ENCODE data around the gene ATG10.
"Not testable (repeated sequence)": the region's sequence is repeated elsewhere in the genome, so short reads cannot be mapped to it uniquely, and the experiment has no call there.

The ATG10 gene

DNA sequence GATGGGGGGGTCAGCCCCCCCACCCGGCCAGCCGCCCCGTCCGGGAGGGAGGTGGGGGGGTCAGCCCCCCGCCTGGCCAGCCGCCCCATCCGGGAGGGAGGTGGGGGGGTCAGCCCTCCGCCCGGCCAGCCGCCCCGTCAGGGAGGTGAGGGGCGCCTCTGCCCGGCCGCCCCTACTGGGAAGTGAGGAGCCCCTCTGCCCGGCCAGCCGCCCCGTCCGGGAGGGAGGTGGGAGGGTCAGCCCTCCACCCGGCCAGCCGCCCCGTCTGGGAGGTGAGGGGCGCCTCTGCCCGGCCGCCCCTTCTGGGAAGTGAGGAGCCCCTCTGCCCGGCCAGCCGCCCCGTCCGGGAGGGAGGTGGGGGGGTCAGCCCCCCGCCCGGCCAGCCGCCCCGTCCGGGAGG, 168.0 kb downstream of the ATG10 start:
- DNase-seq = not testable (repeated sequence)

DNA sequence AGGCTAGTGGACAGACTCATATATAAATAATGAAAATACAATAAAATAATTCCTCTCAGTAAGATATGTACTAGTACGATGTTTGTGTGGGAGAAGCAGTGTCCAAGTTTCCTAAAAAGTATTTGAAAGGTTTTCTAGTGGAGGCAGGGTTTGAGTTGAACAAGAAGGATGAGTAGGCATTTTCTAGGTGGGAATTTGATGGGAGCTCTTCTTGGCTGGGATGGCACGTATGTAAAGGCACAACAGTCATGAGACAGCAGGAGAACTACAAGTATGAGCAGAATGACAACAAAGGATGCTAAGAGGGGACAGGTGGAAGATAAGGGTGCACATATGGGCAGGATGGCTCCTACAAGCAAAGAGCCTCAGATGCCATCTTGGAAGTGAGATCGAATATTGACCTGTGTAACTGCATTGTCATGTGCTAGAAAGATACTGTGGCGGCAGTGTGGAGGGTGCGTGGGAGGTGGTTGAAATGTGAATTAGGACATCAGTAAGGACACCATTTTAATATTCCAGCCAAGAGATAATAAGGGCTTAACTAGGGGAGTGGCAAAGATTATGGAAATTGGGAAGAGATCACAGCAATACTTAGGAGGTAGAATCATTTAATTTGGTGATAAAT, 170.5 kb downstream of the ATG10 start:
- DNase-seq = no peak

DNA sequence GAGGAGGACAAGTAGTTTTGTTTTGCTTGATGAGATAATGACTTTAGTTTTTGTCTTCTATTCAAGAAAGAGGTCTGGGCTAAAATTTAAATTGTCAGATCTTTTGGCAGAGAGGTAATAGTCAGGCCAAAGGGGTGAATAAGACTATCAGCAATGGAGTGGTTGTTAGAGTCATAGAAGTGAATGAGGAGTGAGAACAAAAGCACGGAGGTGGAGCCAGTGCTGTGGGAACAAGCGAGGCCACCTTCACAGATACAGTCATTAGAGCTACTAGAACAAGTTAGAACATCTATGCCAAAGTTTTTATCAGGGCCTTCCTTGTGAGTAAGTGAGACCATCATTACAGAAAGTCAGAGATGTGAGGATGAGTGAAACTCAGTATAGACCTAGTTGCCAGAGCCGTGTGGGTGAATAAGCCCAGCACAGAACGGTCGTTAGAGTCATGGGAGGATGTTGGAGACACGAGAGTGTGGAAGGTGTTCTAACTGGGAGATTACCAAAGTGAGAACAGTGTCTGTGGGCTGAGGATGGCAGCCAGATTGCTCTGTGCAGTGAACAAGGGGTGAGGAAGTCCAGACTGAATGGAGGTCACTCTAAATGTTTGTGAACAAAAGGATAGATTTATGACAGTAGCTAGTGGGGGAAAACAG, 171.2 kb downstream of the ATG10 start:
- no peak for DNase-seq

DNA sequence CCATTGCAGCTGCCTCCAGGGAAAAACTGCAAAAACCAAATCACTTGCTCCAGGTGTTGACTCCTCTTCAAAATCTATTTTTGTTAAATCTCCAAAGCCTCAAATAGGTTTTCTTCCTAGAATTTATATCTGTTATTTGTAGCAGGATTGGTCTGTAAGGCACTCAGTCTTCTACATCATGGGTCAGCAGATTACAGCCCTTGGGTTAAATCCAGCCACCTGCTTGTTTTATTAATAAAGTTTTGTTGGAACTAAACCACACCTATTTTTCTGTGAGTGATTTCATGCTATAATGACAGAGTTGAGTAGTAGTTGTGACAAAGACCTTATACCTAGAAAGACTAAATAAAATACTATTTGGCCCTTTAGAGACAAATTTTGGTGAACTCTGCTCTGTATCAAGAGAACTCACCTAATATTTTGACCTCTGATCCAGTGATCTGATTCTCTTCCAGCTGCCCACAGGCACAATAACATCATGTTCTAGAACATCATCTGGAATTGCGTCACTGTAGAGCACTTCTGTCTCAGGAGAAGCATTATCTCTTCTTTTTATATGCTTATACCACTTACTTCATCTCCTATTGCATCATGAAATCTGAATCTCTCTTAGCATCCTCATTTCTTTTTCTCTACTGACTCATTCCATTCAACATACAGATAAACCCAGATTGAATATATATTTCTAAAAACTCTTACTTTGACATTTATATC, 176.2 kb downstream of the ATG10 start:
- peak; percentile 50 for DNase-seq

DNA sequence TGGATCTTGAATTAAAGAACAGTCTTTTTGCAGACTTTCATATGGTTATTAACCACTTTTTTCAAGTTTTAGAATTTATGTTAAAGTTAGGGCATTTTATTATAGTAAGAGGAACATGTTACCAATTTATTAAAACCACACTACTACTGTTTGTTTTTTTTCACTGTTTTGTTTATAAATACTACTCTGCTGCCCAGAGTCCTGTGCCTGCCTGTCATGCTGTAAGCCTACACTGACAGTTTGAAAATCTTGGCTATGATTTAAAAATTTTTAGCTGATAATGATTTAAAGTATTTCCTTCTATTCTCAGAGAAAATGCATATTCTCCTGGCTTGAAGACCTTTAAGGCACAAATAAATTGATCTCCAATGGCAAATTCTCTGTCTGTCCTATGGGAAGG, 177.6 kb downstream of the ATG10 start:
- DNase-seq = no peak

DNA sequence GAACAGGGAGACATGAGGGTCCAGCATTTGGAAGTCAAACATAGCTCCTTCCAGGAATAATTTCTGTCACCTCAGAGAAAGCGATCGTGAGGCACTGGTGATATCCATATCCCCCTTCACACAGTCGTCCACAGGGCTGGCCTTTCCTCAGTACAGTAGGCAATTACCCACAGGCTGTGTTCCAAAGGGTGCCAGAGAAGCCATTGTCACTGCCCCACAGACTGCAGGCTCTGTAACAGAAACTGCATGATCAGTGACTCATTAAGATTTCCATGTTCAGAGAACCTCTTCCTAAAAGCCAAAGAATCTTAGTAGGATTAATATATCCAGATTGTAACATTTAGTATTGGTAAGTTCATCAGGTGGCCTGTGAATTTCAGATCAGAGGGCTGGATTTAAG, 178.7 kb downstream of the ATG10 start:
- no peak for DNase-seq

DNA sequence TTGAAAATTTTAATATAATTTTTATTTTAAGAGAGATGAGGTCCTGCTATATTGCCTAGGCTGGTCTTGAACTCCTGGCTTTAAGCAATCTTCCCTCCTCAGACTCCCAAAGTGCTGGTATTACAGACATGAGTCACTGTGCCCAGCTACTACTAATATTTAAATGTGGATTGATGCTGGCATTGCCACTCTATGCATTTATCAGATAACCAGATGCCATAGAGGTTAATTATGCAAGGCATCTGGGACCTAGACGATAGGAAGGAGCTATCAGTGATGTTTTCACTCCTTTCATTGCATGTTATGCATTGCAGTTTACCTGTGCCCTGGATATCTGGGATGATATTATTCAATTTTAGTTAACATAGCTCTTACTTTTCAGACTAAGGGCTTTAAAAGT, 179.4 kb downstream of the ATG10 start:
- no peak for DNase-seq

DNA sequence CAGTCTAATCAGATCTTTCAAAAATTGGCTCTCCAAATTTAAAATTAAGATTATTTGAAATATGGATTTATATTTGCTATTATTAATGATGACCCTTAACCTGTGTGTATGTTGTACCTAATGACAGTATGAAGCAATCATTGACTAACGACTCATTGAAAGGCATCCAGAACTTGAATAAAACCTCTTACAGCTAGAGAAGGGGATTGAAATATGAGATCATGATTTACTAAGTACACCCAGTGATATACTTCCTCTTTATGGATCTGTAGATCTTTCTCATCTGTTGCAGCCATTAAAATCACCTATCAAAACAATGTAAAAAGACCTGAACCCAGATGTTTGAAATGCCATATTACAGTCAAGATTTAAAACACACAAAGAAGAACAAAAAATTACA, 179.8 kb downstream of the ATG10 start:
- DNase-seq = no peak

DNA sequence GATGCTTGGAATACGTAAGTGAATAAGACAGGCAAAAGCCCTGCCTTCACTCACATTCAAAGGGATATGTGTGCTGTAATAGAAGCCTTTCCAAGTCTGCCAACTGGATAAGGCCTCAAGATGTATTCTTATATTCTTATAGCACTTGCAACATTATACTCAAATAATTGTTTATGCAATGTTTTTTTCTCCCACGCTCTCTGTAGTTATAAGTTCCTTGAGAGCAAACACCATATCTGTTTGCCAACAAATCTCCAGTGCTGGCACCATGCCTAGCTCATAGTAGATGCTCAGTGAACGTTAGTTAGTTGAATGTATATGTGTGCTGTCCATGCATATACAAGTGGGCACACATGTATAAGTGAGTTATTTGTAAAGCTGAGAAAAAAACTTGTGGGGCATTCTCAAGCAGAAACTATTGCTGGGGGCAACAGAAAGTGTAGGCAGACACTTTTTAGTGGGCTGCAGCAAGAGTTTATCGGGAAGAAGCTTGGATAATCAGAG, 181.2 kb downstream of the ATG10 start:
- no peak for DNase-seq

DNA sequence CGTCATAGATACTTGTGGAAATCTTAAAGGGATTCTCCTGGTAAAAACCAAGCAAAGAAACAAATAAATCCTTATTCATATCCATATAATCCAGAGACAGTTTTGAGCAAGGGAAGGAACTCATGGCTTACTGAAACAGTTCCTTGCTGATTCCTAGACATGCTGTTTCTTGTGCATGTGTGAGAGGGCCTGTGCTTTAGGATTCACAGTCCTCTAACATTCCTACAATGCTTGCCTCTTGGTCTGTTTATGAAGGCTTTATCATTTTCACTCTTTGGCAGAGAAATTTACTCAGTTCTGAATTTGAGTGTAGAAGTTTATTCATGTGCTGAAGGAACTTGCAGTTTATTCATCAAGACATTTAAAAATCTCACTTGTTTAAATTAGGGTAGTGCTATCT, 183.0 kb downstream of the ATG10 start:
- DNase-seq = no peak

DNA sequence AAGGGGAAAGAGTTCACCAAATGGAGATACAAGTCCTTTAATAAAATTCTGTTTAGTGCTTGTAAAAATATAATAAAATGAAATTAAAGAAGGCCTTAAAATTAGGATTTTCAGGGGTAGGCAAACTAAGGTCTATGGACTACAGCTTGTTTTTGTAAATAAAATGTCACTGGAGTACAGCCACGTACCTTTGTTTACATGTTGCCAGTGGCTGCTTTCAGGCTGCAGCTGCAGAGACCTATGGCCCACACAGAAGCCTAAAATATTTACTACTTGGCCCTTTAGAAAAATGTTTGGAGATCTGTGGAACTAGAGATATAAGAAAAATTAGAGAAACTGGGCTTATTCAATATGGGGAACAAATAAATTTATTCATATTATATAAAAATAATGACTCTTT, 183.5 kb downstream of the ATG10 start:
- no peak for DNase-seq

DNA sequence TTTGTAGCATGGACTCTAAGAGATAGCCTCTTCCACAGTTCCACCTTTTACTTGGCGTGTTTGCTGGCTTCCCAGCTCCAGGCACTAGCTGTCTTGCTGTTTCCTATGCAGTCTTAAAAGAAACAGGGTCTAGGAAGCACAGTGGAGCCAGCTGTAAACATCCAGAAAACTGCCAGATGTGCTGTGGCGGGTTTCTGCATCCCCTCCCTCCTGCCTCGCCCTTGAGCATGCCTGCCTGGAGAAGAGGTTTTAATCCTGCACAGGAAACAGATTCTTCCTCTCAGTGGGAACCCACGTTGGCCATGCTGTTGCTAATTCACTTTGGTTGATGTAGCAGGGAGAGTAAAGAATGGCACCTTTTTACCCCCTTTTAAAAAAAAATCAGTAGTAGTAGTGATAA, 185.1 kb downstream of the ATG10 start:
- no peak for DNase-seq

DNA sequence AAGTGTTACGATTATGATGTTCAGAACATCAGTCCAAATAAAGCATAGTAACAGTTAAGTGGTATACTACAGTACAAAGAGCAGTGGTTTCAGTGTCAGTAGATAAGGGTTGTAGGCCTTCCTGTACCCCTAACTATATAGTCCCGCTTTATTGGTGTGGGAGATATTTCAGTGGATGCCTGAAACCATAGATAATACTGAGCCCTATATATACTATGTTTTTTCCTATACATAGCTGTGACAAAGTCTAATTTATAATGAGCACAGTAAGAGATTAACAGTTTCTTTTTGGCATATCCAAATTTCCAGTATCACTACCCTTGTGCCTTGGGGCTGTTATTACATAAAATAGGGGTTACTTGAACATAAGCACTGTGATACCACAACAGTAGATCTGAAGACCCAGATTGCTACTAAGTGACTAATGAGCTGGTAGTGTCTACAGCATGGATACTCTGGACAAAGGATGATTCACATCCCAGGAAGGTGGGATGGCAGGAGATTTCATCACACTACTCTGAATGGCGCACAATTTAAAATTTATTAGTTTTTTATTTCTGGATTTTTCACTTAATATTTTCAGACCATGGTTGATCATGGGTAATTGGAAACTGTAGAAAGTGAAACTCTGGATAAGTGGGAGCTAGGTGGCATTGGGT, 187.1 kb downstream of the ATG10 start:
- peak; percentile 37 for DNase-seq

DNA sequence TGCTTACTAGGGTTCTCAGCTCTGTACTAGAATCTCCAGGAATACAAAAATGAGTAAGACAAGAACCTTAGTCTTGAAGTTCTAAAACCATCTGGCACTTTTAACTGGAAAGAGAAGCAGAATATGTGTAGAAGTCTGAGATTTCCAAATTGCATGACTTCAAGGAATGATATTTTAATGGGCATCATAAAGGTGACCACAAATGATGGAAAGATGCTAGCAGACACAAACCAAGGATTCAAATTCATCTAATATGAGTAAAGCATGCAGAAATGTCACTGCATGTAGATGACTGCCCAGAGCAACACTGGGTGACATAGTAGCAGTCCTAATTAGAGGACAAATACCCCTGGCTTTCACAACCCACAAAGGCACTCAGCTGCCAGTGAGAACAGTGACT, 189.1 kb downstream of the ATG10 start:
- DNase-seq = no peak

DNA sequence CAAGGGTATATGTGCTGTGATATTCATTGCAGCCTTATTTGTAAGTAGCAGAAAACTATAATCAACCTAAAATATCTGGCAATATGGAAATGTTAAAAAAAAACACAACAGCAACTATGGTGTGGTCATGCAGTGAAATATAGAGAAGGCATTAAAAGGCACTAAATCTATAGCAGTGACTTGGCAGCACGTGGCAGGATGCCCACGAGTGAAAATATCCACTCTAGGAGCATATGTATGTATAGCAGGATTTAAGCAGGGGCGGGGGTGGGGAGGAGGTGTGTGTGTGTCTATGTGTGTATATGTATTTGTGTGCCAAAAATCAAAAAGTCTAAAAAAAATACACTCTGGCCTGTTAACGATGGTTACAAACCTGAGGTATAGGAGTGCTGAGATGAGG, 190.8 kb downstream of the ATG10 start:
- DNase-seq = no peak

DNA sequence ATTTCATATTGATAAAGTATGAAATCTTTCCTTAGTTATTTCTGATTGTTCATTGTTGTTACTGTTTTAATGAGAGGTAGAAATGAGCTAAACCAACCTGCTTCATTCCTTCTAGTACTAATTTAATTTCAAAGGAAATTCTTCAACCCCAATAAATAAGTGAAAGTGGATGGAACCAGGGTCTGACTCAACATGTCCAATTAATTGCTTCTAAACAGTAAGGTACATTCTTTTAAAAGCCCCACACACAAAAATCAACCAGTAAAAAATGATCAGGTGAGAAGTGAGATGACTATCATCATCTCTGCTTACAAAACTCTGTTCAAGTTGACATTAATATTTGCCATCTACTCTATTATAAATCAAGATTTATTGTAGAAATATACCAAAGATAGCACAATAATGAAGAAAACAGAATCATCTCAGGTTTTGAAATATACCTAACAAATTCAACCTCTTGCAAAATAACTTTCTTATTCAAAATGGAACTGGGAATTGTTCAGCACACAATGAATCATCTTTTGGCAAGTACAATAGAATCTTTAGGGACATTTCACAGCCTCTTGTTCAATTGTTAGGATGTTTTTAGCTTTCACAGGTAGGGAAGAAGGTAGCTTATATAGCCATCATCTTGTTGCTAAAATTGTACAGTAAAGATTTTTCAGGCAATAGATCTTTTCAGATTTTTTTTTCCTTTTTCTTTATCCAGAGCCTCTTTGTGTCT, 191.8 kb downstream of the ATG10 start:
- no peak for DNase-seq

DNA sequence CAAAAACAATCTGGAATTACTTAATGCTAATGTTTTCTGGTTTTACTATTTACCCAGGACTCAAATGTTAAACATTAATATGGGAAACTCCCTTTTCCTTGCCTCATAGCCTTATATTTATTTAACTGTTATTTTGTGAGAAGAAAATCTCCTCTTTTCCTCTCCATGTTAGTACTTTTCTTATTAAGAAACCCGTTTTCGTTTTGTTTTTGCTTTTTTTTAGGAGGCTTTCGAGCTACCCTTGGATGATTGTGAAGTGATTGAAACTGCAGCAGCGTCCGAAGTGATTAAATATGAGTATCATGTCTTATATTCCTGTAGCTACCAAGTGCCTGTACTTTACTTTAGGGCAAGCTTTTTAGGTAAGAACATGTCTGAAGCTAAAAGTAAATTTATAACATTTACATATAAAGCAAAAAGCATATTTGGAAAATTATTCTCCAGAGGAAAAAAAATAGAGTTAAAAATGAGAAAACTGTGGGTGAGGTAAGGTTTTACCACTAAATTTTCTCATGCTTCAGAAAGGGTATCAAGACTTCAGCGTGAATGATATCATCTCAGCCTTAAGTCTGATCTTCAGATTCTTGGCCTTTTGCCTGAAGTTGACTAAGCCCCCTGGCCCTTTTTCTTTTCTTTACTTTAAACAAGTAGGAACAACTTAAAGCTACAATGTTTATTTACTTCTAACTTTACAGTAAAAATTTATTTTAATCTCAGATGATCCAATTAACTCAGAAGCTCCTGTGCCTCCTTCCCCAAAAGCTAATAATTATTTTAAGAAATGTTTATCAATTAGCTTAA, 192.6 kb downstream of the ATG10 start:
- DNase-seq = no peak

DNA sequence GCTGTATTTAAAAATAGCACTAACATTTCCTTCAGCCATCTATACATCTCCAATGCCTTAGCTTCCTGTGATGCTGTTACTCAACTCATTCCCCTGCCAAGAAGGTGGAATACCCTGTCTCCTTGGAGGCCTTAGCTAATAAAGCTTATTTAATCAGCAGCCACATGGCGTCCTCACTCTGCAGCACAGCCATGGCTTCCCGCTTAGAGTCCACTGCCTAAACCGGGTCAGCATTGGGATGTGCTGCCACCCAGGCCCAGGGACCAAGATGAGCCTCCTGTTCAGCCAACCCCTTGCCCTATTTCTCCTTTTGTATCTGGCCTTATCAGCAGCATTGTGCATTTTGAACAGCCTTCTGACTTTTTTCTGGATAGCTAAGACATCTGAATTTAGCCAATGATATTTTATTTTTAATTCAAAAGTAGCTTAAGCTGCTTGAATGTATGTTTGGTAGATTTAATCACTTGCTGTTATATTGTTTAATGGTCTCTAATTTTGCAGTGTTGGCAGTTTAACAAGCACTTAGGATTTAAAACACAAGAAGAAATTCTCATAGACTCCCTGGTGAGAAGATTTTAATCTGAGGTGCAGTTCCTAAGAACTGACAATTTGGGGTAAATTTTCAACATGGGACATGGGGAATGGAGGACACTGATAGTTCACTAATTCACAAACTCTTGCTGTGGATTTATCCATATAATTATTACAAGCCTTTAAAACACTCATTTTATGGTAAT, 193.3 kb downstream of the ATG10 start:
- DNase-seq = no peak

DNA sequence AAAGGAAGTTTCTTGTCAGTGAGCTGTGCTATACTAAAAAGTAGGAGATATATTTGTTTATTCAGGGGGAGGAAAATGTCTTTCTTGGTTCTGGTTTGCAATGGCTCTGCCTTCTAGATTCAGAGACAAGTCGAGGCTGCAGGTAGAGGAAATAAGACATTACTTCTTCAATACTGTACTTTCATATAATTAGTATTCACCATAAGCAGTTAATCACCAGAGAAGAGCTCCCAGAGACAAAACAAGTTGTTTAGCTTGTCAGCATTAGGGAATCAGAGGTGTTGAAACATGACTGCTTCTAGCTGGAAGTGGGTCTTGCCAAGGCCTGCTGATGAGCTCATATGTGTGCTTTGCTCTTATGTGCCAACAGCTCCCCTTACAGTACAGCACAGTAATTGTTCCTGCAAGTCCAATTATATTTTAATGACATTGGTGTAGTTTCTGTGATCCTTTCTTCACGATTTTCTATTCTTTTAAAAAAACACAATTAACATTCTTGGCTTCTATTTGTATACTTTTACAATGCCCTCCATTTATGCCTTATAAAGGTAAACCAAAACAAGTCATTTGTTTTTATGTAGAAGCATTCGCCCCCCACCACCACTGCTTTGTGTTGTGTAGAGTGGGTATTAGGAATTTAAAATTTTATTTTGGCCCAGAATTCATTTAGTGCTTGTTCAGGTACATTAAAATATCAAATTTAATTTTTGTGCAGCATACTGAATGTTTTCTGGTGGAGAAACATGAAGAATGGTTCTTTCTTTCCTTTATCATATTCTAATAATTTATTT, 194.1 kb downstream of the ATG10 start:
- peak; percentile 92 for DNase-seq

DNA sequence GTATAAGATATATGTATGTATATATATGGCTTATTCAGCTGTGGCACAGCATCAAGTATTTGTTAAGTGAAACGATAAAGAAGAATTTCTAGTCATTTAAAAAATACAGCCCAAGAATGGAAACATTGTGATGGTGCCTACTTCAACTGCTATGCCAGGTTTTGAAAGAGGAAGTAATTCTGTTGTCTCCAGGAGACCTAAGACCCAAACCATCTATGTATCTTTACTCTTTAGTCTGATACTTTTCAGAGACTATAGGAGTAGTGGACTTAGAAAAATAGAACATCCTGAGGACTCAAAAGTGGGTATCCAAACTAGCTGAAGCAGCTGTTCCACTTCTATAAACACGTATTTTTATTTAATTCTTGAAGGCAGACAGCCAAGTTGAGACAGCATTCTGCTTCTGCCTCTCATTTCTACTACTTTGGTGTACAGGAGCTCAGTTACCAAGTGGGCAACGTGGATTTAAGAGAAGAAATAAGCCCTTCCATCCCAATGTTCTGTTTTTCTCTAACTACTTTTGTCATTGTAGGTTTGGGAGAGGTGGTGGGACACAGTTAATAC, 195.6 kb downstream of the ATG10 start:
- DNase-seq = no peak
